Endothelial cell of umbilical vein (primary cell): Measurements from ENCODE around the gene DNAJB13. TPM values are rescaled to one million over a fixed set of nuclear protein-coding genes. Genes with fewer than 3 reads are reported as not detected.

Experiments
- BruUV-seq: library from RNA; stranded (reverse); fragments of 400-500 nt; replicated peaks from 2 replicates; lab custom pipeline; 2021; lab: Mats Ljungman, UMichigan
- CTCF ChIA-PET: fragments of 300-600, 350-600 bp; sonication (Branson Sonifier 250); formaldehyde crosslinking; loops from one replicate; lab custom pipeline; 2021; ENCODE audit warnings: antibody characterized with exemption, inconsistent platforms; lab: Charles Lee
- POLR2A ChIA-PET: fragments of 300-600, 350-600 bp; sonication (Branson Sonifier 250); formaldehyde crosslinking; loops from one replicate; lab custom pipeline; 2021; ENCODE audit warnings: antibody characterized with exemption, inconsistent platforms; lab: Charles Lee
- DNase-seq: peaks from one replicate; pipeline ENCODE4 v3.0.0-alpha.2; 2011; ENCODE audit warnings: low read depth, low spot score
- FAIRE-seq: peaks from 2 replicates; lab custom pipeline; 2011; peaks lifted over from hg19 to GRCh38; lab: Jason Lieb, UNC
- H2AFZ ChIP-seq: 2 replicates; pipeline ENCODE4 v1.6.0; 2012; ENCODE audit warnings: low read depth, low read length, control low read depth, inconsistent platforms
- H3K27ac ChIP-seq: 2 replicates; pipeline ENCODE4 v1.5.1; 2011; ENCODE audit warnings: low read depth, mild to moderate bottlenecking, control low read depth, low read length, moderate library complexity; ENCODE audit not compliant: insufficient read depth
- H3K27me3 ChIP-seq, 2 experiments: 2 replicates each; pipeline versions ENCODE4 v1.6.0 to v1.6.1; 2011; ENCODE audit warnings: low read length in 2 of 2, mixed read lengths in 1 of 2; ENCODE audit not compliant: control insufficient read depth in 2 of 2, insufficient read depth in 2 of 2
- H3K36me3 ChIP-seq, 2 experiments: 2 replicates in 1 of 2; 3 replicates in 1 of 2; pipeline ENCODE4 v1.5.1; 2011; ENCODE audit warnings: low read length in 2 of 2, mild to moderate bottlenecking in 1 of 2, moderate library complexity in 1 of 2; ENCODE audit not compliant: control insufficient read depth in 2 of 2, insufficient read depth in 2 of 2; ENCODE audit errors: extremely low read depth in 1 of 2
- H3K4me1 ChIP-seq: 3 replicates; pipeline ENCODE4 v1.5.1; 2011; ENCODE audit warnings: mild to moderate bottlenecking, low read length; ENCODE audit not compliant: control insufficient read depth, insufficient read depth; ENCODE audit errors: extremely low read depth
- H3K4me2 ChIP-seq: 2 replicates; pipeline ENCODE4 v1.6.1; 2011; ENCODE audit warnings: low read length, control low read depth, mixed read lengths; ENCODE audit not compliant: insufficient read depth
- H3K4me3 ChIP-seq, 3 experiments: fragments of 200-600 bp in 1 of 3; sonication (generic), shearing (Covaris generic) in 1 of 3; replicated peaks in 1 of 3; 2 replicates each; pipeline ENCODE4 v1.5.1; 2011 to 2016; ENCODE audit warnings: control low read depth in 3 of 3, low read length in 3 of 3, mild to moderate bottlenecking in 2 of 3, inconsistent platforms in 1 of 3, low read depth in 1 of 3, moderate library complexity in 1 of 3; ENCODE audit not compliant: insufficient read depth in 1 of 3
- H3K79me2 ChIP-seq: 2 replicates; pipeline ENCODE4 v1.6.0; 2012; ENCODE audit warnings: low read length, inconsistent platforms; ENCODE audit not compliant: control insufficient read depth, insufficient read depth
- H3K9ac ChIP-seq: replicated peaks from 2 replicates; pipeline ENCODE3; 2011; ENCODE audit warnings: low read length, control low read depth; ENCODE audit not compliant: insufficient read depth; ENCODE audit errors: extremely low read depth
- H3K9me1 ChIP-seq: replicated peaks from 3 replicates; pipeline ENCODE4 v1.6.0; 2011; ENCODE audit warnings: mild to moderate bottlenecking, low read length; ENCODE audit not compliant: control insufficient read depth, insufficient read depth; ENCODE audit errors: extremely low read depth
- H3K9me3 ChIP-seq: replicated peaks from 2 replicates; pipeline ENCODE4 v1.5.1; 2012; ENCODE audit warnings: low read length, inconsistent platforms; ENCODE audit not compliant: control insufficient read depth, insufficient read depth
- H4K20me1 ChIP-seq: replicated peaks from 2 replicates; pipeline ENCODE3; 2011; ENCODE audit warnings: mild to moderate bottlenecking, low read length; ENCODE audit not compliant: control insufficient read depth, insufficient read depth; ENCODE audit errors: extremely low read depth
- EZH2 ChIP-seq: IDR thresholded peaks from 2 replicates; pipeline ENCODE4 v1.6.1; 2012; ENCODE audit warnings: borderline replicate concordance, low read depth, mild to moderate bottlenecking, moderate library complexity, low read length, inconsistent platforms; ENCODE audit not compliant: severe bottlenecking
- FOS ChIP-seq: IDR thresholded peaks from 2 replicates; pipeline ENCODE4 v1.6.1; 2011; ENCODE audit warnings: mild to moderate bottlenecking, low read length, moderate library complexity, borderline replicate concordance; ENCODE audit not compliant: insufficient read depth
- GATA2 ChIP-seq: IDR thresholded peaks from 2 replicates; pipeline ENCODE4 v1.7.0; 2011; ENCODE audit warnings: low read depth, mild to moderate bottlenecking, moderate library complexity, mixed read lengths, low read length; ENCODE audit not compliant: insufficient read length, insufficient read depth
- JUN ChIP-seq: IDR thresholded peaks from 2 replicates; pipeline ENCODE4 v1.6.1; 2011; ENCODE audit warnings: borderline replicate concordance, low read depth; ENCODE audit not compliant: insufficient read length, insufficient read depth
- MYC ChIP-seq: IDR thresholded peaks from one replicate; pipeline ENCODE4 v1.6.1; 2011; ENCODE audit warnings: mild to moderate bottlenecking, low read depth, low read length
- POLR2A ChIP-seq: IDR thresholded peaks from 2 replicates; pipeline ENCODE4 v1.6.1; 2012; ENCODE audit warnings: low read depth, mild to moderate bottlenecking, control low read depth, low read length
- POLR2AphosphoS5 ChIP-seq: IDR thresholded peaks from 2 replicates; pipeline ENCODE4 v1.6.1; 2012; ENCODE audit warnings: low read depth, mild to moderate bottlenecking, control low read depth, low read length, moderate library complexity; ENCODE audit not compliant: insufficient read depth
- dilution Hi-C: fragments of 300-500 bp; cut with MboI; formaldehyde crosslinking; loops from one replicate; pipeline ENCODE4 v1.15.0; 2019; ENCODE audit warnings: low sequenced_read_pairs; ENCODE audit not compliant: extremely low pct_ligation_motif_present
- intact Hi-C: fragments of 100-400 bp; cut with micrococcal nuclease; formaldehyde crosslinking; loops from one replicate; pipeline ENCODE4 v1.10.0; 2022
- polyA plus RNA-seq, 4 experiments: library from polyadenylated mRNA; depleted of rRNA in 3 of 4; stranded (reverse) in 3 of 4; unstranded in 1 of 4; fragments of >200 nt; gene quantifications; 2 replicates each; pipeline versions ENCODE4 v1.2.1 to v1.2.3, GENCODE V29; 2011 to 2012; ENCODE audit warnings: missing spikeins in 1 of 4
- total RNA-seq: library from RNA; stranded (reverse); gene quantifications from 2 replicates; pipeline ENCODE4 v1.2.3, GENCODE V29; 2021
- TF ChIP-seq, protein P1 (sequence below): IDR thresholded peaks from 2 replicates; pipeline ENCODE4 v1.6.1; 2011; ENCODE audit not compliant: insufficient read depth, insufficient read length
- TF ChIP-seq, protein P2 (sequence below), 2 donors: IDR thresholded peaks; 1 replicate in 1 of 2; 2 replicates in 1 of 2; pipeline ENCODE4 v1.5.1; 2011; ENCODE audit warnings: low read length in 2 of 2, mild to moderate bottlenecking in 2 of 2, moderate library complexity in 2 of 2, control low read depth in 1 of 2, inconsistent platforms in 1 of 2, low read depth in 1 of 2; ENCODE audit not compliant: insufficient read depth in 1 of 2; ENCODE audit errors: extremely low read depth in 1 of 2

DNAJB13 gene
- total and polyA plus RNA-seq, 2 donors (not counting 3 experiments of a cell fraction or from before 2014, with no cell fraction given) = 0.07 to 0.46 TPM

DNA sequence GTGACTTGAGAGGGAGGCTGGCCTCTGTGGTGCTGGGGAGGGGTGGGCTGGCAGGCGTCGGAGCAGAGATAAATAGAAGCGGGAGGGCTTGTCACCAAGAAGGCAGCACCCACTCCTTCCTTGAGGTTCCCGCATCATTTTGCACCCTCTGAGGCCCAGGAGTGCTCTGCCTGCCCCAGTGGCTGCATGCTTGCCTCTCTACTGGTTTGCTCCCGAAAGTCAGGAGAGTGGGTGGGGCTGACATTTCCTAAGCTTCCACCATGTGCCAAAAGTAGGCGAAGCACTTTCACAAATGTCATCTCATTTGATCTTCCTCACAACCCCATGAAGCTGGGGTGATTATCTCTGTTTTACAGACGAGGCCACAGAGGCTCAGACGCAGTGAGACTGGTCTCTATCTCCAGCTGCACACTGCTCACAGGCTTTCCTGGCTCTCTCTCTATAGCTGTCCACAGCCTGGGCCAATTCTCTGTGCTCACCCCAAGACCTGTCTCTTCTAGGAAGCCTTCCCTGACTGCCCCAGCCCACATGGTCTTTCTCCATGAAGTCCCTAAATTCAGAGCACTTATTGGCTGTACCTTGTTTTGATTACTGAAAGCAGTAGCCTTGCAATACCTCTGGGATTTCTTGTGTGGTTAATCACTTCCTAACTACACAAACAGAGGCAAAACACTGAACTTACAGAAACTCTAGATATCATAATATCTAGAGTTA lies 60.7 kb downstream of the DNAJB13 start:
- Histone ChIP-seq H3K36me3 (peaks cover 0 to 11% of the 10 kb centered on the region in 2 experiments), H3K4me3 (no peak overlapping the region), H3K9ac (no peak overlapping the region), H3K27me3 (no peaks in the 10 kb centered on the region), H3K4me2 (no peak overlapping the region), H3K4me1 (no peaks in the 10 kb centered on the region), H2AFZ (no peak overlapping the region), H3K9me3 (no peaks in the 10 kb centered on the region), H3K79me2 (no peaks in the 10 kb centered on the region), H3K27ac (no peak overlapping the region), H4K20me1 (no peaks in the 10 kb centered on the region), H3K9me1 (no peaks in the 10 kb centered on the region)
- CTCF ChIA-PET = no interaction called here
- intact Hi-C loops (no loop called here), dilution Hi-C loops (no loop called here)
- FAIRE-seq = no peak
- no TSS peak for BruUV-seq
- POLR2A ChIA-PET = no interaction called here
- no peak for DNase-seq
- TF ChIP-seq MYC = no peak
- TF ChIP-seq JUN = no peak
- TF ChIP-seq POLR2AphosphoS5 = no peak
- TF ChIP-seq, protein P1, sequence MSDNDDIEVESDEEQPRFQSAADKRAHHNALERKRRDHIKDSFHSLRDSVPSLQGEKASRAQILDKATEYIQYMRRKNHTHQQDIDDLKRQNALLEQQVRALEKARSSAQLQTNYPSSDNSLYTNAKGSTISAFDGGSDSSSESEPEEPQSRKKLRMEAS = no peak
- no peak for TF ChIP-seq POLR2A
- no peak for TF ChIP-seq FOS
- TF ChIP-seq EZH2 = no peak
- TF ChIP-seq, protein P2, sequence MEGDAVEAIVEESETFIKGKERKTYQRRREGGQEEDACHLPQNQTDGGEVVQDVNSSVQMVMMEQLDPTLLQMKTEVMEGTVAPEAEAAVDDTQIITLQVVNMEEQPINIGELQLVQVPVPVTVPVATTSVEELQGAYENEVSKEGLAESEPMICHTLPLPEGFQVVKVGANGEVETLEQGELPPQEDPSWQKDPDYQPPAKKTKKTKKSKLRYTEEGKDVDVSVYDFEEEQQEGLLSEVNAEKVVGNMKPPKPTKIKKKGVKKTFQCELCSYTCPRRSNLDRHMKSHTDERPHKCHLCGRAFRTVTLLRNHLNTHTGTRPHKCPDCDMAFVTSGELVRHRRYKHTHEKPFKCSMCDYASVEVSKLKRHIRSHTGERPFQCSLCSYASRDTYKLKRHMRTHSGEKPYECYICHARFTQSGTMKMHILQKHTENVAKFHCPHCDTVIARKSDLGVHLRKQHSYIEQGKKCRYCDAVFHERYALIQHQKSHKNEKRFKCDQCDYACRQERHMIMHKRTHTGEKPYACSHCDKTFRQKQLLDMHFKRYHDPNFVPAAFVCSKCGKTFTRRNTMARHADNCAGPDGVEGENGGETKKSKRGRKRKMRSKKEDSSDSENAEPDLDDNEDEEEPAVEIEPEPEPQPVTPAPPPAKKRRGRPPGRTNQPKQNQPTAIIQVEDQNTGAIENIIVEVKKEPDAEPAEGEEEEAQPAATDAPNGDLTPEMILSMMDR (IDR thresholded peaks at IDR 0.05; ENCODE audit: extremely low read depth in 1 of 2, insufficient read depth in 1 of 2, low read depth in 1 of 2, low read length in 2 of 2) = no peak
- no peak for TF ChIP-seq GATA2
